Testis (tissue), 3 donors: ENCODE measurements around the gene SMG5. TPM values are rescaled to one million over a fixed set of nuclear protein-coding genes. Genes with fewer than 3 reads are reported as not detected.

Source experiments
- DNase-seq: peaks from one replicate; pipeline ENCODE4 v3.0.0-alpha.2; 2019
- H3K27ac ChIP-seq, 2 donors: fragments of 200-600 bp; sonication (generic); one replicate each; pipeline ENCODE4 v1.5.1; 2019
- H3K27me3 ChIP-seq: fragments of 200-600 bp; sonication (generic); one replicate; pipeline ENCODE4 v1.5.1; 2019
- H3K36me3 ChIP-seq: fragments of 200-600 bp; sonication (generic); one replicate; pipeline ENCODE4 v1.5.1; 2017; ENCODE audit warnings: low read depth; ENCODE audit errors: missing control alignments
- H3K4me1 ChIP-seq: fragments of 200-600 bp; sonication (generic); one replicate; pipeline ENCODE4 v1.5.1; 2019
- H3K4me3 ChIP-seq, 2 donors: fragments of 200-600 bp; sonication (generic); one replicate each; pipeline ENCODE4 v1.5.1; 2017 to 2019
- H3K9me3 ChIP-seq: fragments of 200-600 bp; sonication (generic); one replicate; pipeline ENCODE4 v1.5.1; 2017
- POLR2A ChIP-seq: fragments of 450-650 bp; IDR thresholded peaks from one replicate; pipeline ENCODE4 v1.6.1; 2017; ENCODE audit warnings: antibody characterized with exemption, mild to moderate bottlenecking, moderate library complexity
- WGBS, 2 donors: methylation state at CpG; one replicate each; pipeline ENCODE4 v1.1.5; 2018; 5-methylcytosine and 5-hydroxymethylcytosine counted together
- intact Hi-C: fragments of 100-400 bp; cut with DNase I; formaldehyde crosslinking; loops from one replicate; pipeline ENCODE4 v1.15.1; 2023; ENCODE audit warnings: low total_unique reads
- polyA plus RNA-seq: library from polyadenylated mRNA; stranded (reverse); fragments of 350-450 nt; fragmentation: Illumina TruSeq; extraction: RNeasy Lipid Tissue Mini Kit (QIAGEN cat#74804); gene quantifications from one replicate; pipeline ENCODE4 v1.2.3, GENCODE V29; 2014; ENCODE audit warnings: low read depth, low replicate concordance; ENCODE audit not compliant: insufficient read depth
- total RNA-seq, 2 donors: library from RNA; depleted of rRNA; stranded (reverse); fragments of >200 nt; gene quantifications; one replicate each; pipeline ENCODE4 v1.2.3, GENCODE V29; 2016
- TF ChIP-seq, protein P1 (sequence below), 3 experiments: fragments of 450-650 bp in 2 of 3; fragments of 200-600 bp in 1 of 3; sonication (generic) in 1 of 3; IDR thresholded peaks; one replicate each; pipeline ENCODE4 v1.5.1; 2016 to 2019; ENCODE audit warnings: antibody characterized with exemption in 3 of 3, mild to moderate bottlenecking in 2 of 3, moderate library complexity in 1 of 3

SMG5 gene
- total and polyA plus RNA-seq, 3 donors from 2014 or later, result 74.5 to 100 (median 82.5) TPM

DNA sequence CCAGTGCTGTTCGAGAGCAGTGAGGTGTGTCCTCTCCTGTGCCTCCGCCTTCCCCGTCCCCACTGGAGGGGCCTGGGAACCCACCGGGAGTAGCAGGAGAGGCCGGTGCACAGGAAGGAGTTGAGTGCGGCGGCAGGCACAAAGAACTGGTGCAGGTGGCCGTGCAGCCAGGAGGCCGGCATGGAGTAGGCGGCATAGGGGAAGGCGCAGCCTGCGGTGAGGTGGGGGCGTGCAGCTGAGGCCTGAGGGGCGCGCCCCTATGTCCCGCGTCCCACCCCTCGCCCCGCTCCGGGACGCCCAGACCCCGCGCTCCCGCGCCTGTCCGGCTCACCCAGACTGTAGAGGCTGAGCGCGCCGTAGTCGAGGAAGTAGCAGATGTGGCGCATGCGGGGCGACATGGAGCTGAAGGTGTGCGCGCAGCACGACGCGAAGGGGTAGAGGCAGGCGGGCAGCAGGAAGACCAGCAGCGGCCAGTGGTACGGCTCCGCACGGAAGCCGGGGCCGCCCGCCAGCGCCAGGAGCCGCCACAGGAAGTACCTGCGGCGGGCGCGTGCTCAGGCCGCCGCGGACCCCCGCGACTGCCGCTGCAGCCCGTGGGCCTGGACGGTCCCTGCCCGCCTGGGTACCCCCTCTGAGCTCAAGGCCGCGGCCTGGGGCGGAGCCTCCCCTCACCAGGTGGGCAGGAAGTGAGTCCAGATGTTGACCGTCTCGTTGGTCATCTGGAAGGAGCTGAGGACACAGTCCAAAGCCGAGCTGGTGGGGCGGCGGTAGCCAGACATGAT is 37.0 kb downstream of the SMG5 start:
- Histone ChIP-seq H3K4me1 (peaks cover 25% of the 10 kb centered on the region), H3K27me3 (no peaks in the 10 kb centered on the region), H3K36me3 (no peaks in the 10 kb centered on the region), H3K27ac (no peak overlapping the region), H3K9me3 (no peaks in the 10 kb centered on the region), H3K4me3 (no peak overlapping the region)
- no peak for DNase-seq
- no peak for TF ChIP-seq POLR2A
- 3 to 10% methylated on average over 21 to 61 of the region's 69 CpGs for WGBS, 2 donors
- intact Hi-C loops, result no loop called here

DNA sequence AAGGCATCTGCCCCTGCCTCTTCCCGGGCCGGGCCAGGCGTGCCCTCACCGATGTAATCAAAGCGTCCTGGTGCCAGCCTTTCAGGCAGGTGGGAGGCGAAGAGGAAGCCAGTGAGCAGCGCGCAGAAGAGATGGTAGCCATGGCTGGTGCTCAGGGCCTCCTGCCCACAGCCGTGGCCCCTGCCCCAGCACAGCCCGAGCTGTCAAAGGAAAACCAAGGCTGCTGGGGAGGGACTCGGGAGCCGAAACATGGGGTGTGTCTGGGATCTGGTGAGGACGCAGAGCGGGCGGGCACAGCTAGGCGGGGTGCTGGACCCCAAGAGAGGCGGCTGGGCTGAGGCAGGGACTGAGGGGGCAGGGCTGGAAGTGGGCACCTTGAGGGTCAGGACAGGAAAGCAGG is 37.9 kb downstream of the SMG5 start:
- 79 to 82% methylated on average over 17 of the region's 17 CpGs for WGBS, 2 donors
- H3K36me3 ChIP-seq, result no peaks in the 10 kb centered on the region
- intact Hi-C loops, result no loop called here
- no peak for DNase-seq
- no peak overlapping the region for H3K27ac ChIP-seq
- H3K4me3 ChIP-seq, result no peak overlapping the region
- no peaks in the 10 kb centered on the region for H3K9me3 ChIP-seq
- H3K4me1 ChIP-seq, result peaks cover 25% of the 10 kb centered on the region
- H3K27me3 ChIP-seq, result no peaks in the 10 kb centered on the region
- no peak for TF ChIP-seq POLR2A
- TF ChIP-seq, protein P1, sequence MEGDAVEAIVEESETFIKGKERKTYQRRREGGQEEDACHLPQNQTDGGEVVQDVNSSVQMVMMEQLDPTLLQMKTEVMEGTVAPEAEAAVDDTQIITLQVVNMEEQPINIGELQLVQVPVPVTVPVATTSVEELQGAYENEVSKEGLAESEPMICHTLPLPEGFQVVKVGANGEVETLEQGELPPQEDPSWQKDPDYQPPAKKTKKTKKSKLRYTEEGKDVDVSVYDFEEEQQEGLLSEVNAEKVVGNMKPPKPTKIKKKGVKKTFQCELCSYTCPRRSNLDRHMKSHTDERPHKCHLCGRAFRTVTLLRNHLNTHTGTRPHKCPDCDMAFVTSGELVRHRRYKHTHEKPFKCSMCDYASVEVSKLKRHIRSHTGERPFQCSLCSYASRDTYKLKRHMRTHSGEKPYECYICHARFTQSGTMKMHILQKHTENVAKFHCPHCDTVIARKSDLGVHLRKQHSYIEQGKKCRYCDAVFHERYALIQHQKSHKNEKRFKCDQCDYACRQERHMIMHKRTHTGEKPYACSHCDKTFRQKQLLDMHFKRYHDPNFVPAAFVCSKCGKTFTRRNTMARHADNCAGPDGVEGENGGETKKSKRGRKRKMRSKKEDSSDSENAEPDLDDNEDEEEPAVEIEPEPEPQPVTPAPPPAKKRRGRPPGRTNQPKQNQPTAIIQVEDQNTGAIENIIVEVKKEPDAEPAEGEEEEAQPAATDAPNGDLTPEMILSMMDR (IDR thresholded peaks at IDR 0.05), result no peak

DNA sequence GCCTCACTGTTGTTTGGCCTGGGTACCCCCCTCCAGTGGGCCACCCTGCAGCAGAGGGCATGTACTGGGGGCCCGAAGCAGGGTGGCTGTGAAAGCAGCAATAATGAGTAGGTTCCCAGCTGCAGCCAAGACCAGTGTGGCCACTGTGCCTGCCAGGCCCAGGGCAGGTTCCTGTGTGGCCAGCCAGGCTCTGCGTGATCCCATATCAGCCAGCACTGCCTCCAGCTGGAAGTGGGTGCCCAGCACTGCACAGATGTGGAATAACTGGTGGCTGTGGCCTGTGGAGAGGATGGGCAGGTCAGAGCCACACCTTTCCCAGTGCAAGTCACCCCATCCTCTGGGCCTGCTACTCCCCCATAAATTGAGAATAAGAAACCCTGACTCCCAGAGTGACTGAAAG is 38.5 kb downstream of the SMG5 start:
- H3K4me1 ChIP-seq, result peaks cover 25% of the 10 kb centered on the region
- TF ChIP-seq, protein P1 (IDR thresholded peaks at IDR 0.05), result no peak
- TF ChIP-seq POLR2A, result no peak
- no peaks in the 10 kb centered on the region for H3K9me3 ChIP-seq
- no peak for DNase-seq
- WGBS, 2 donors, result 82% methylated on average over 2 of the region's 2 CpGs; no CpG with 5 or more reads in 1 of the 2 donors
- no peak overlapping the region for H3K4me3 ChIP-seq
- intact Hi-C loops, result no loop called here
- H3K27me3 ChIP-seq, result no peaks in the 10 kb centered on the region
- H3K27ac ChIP-seq, result no peak overlapping the region
- no peaks in the 10 kb centered on the region for H3K36me3 ChIP-seq

DNA sequence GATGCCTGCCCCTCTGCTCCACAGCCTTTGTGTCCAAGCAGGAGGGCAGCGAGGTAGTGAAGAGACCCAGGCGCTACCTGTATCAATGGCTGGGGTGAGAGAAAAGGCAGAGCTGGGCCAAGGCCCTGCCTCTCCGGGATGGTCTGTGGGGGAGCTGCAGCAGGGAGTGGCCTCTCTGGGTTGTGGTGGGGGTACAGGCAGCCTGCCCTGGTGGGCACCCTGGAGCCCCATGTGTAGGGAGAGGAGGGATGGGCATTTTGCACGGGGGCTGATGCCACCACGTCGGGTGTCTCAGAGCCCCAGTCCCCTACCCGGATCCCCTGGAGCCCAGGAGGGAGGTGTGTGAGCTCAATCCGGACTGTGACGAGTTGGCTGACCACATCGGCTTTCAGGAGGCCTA is 39.9 kb downstream of the SMG5 start:
- Histone ChIP-seq H3K27ac (no peak overlapping the region), H3K9me3 (no peaks in the 10 kb centered on the region), H3K36me3 (no peaks in the 10 kb centered on the region), H3K4me1 (peaks cover 19% of the 10 kb centered on the region), H3K4me3 (no peak overlapping the region), H3K27me3 (no peaks in the 10 kb centered on the region)
- intact Hi-C loops, result no loop called here
- DNase-seq, result no peak
- no peak for TF ChIP-seq POLR2A
- TF ChIP-seq, protein P1 (IDR thresholded peaks at IDR 0.05), result no peak
- WGBS, 2 donors, result 71 to 80% methylated on average over 1 to 10 of the region's 10 CpGs

DNA sequence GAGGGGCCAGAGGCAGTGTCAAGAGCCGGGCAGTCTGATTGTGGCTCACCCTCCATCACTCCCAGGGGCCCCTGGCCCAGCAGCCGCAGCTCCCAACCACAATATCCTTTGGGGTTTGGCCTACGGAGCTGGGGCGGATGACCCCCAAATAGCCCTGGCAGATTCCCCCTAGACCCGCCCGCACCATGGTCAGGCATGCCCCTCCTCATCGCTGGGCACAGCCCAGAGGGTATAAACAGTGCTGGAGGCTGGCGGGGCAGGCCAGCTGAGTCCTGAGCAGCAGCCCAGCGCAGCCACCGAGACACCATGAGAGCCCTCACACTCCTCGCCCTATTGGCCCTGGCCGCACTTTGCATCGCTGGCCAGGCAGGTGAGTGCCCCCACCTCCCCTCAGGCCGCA is 40.7 kb downstream of the SMG5 start, which contains the start of gene BGLAP:
Gene BGLAP (plus strand): TSS at position 259 of the 400 bp plus-strand sequence. CDS start 48 bp downstream, at position 307.
- DNase-seq, result no peak
- H3K4me3 ChIP-seq, result no peak within 1 kb of the TSS
- peaks cover 11% of the 10 kb centered on the region for H3K4me1 ChIP-seq
- TF ChIP-seq, protein P1 (IDR thresholded peaks at IDR 0.05), result no peak
- no peak for TF ChIP-seq POLR2A
- H3K36me3 ChIP-seq, result no peaks in the 10 kb centered on the region
- intact Hi-C loops, result no loop called here
- 88 to 94% methylated on average over 2 to 14 of the region's 14 CpGs for WGBS, 2 donors
- no peaks in the 10 kb centered on the region for H3K9me3 ChIP-seq
- H3K27me3 ChIP-seq, result no peaks in the 10 kb centered on the region
- no peak within 1 kb of the TSS for H3K27ac ChIP-seq
